Mesenchymal stem cell (in vitro differentiated cells and primary cell): ENCODE data around the gene IFI27L1.
A peak's percentile ranks its signal among the peaks of the same experiment; 100 is the strongest.

Experiments
- DNase-seq: peaks from one replicate; pipeline ENCODE4 v3.0.0-alpha.2; 2013
- H2AFZ ChIP-seq: one replicate; pipeline ENCODE4 v1.6.1; 2013; ENCODE audit warnings: low read depth, mild to moderate bottlenecking, control low read depth, inconsistent platforms, low read length, moderate library complexity
- H2AK5ac ChIP-seq: 2 replicates; pipeline ENCODE4 v1.6.1; 2013; ENCODE audit warnings: low read length, moderate library complexity, mild to moderate bottlenecking, inconsistent platforms; ENCODE audit not compliant: severe bottlenecking
- H2BK120ac ChIP-seq: one replicate; pipeline ENCODE4 v1.6.1; 2013; ENCODE audit warnings: low read depth, mild to moderate bottlenecking, inconsistent platforms, low read length, moderate library complexity
- H2BK12ac ChIP-seq, 2 experiments: one replicate each; pipeline ENCODE4 v1.6.1; 2013; ENCODE audit warnings: inconsistent platforms in 2 of 2, low read length in 2 of 2, mild to moderate bottlenecking in 2 of 2, moderate library complexity in 2 of 2, control low read depth in 1 of 2
- H2BK15ac ChIP-seq: one replicate; pipeline ENCODE4 v1.6.1; 2013; ENCODE audit warnings: mild to moderate bottlenecking, low read depth, inconsistent platforms; ENCODE audit not compliant: poor library complexity, severe bottlenecking
- H2BK5ac ChIP-seq: 2 replicates; pipeline ENCODE4 v1.6.1; 2013; ENCODE audit warnings: low read depth, mild to moderate bottlenecking, low read length, control low read depth, inconsistent platforms; ENCODE audit not compliant: poor library complexity, severe bottlenecking
- H3K14ac ChIP-seq, 2 experiments: one replicate each; pipeline ENCODE4 v1.6.1; 2013; ENCODE audit warnings: inconsistent platforms in 2 of 2, low read length in 2 of 2, control low read depth in 1 of 2, mild to moderate bottlenecking in 1 of 2, moderate library complexity in 1 of 2
- H3K18ac ChIP-seq, 2 experiments: one replicate each; pipeline ENCODE4 v1.6.1; 2013; ENCODE audit warnings: inconsistent platforms in 2 of 2, low read length in 2 of 2, control low read depth in 1 of 2, low read depth in 1 of 2, mild to moderate bottlenecking in 1 of 2
- H3K23ac ChIP-seq, 2 experiments: one replicate each; pipeline ENCODE4 v1.6.1; 2013; ENCODE audit warnings: inconsistent platforms in 2 of 2, low read length in 2 of 2, mild to moderate bottlenecking in 2 of 2, moderate library complexity in 2 of 2, control low read depth in 1 of 2
- H3K27ac ChIP-seq: 2 replicates; pipeline ENCODE4 v1.5.1; 2013; ENCODE audit warnings: mild to moderate bottlenecking, moderate library complexity, low read length, control low read depth, inconsistent platforms; ENCODE audit not compliant: poor library complexity, severe bottlenecking
- H3K27me3 ChIP-seq, 2 experiments: 2 replicates each; pipeline versions ENCODE4 v1.6.1 to v1.7.0; 2013; ENCODE audit warnings: low read length in 2 of 2, mild to moderate bottlenecking in 2 of 2, moderate library complexity in 2 of 2, control low read depth in 1 of 2, inconsistent platforms in 1 of 2; ENCODE audit not compliant: control insufficient read depth in 1 of 2, insufficient read depth in 1 of 2
- H3K36me3 ChIP-seq, 2 experiments: 2 replicates each; pipeline versions ENCODE4 v1.6.1 to v1.7.0; 2013; ENCODE audit warnings: low read length in 2 of 2, control low read depth in 1 of 2, inconsistent platforms in 1 of 2, low read depth in 1 of 2, mild to moderate bottlenecking in 1 of 2; ENCODE audit not compliant: insufficient read depth in 2 of 2, control insufficient read depth in 1 of 2
- H3K4ac ChIP-seq, 2 experiments: one replicate each; pipeline ENCODE4 v1.6.1; 2013; ENCODE audit warnings: inconsistent platforms in 2 of 2, low read length in 2 of 2, mild to moderate bottlenecking in 2 of 2, moderate library complexity in 2 of 2, control low read depth in 1 of 2, low read depth in 1 of 2
- H3K4me1 ChIP-seq: 2 replicates; pipeline ENCODE4 v1.6.1; 2013; ENCODE audit warnings: low read depth, low read length, control low read depth; ENCODE audit not compliant: control insufficient read depth, insufficient read depth
- H3K4me2 ChIP-seq: 2 replicates; pipeline ENCODE4 v1.6.1; 2013; ENCODE audit warnings: low read length, mild to moderate bottlenecking, inconsistent platforms; ENCODE audit not compliant: poor library complexity, severe bottlenecking
- H3K4me3 ChIP-seq, 2 experiments: 2 replicates each; pipeline versions ENCODE4 v1.5.1 to v1.7.0; 2013; ENCODE audit warnings: low read length in 2 of 2, mild to moderate bottlenecking in 2 of 2, control low read depth in 1 of 2, low read depth in 1 of 2; ENCODE audit not compliant: insufficient read depth in 1 of 2
- H3K79me1 ChIP-seq: replicated peaks from 2 replicates; pipeline ENCODE4 v1.6.1; 2013; ENCODE audit warnings: mild to moderate bottlenecking, control low read depth, low read length, inconsistent platforms; ENCODE audit not compliant: poor library complexity, severe bottlenecking
- H3K9ac ChIP-seq: 2 replicates; pipeline ENCODE4 v1.7.0; 2013; ENCODE audit warnings: mild to moderate bottlenecking, low read length, moderate library complexity
- H3K9me3 ChIP-seq: 2 replicates; pipeline ENCODE4 v1.7.0; 2013; ENCODE audit warnings: mild to moderate bottlenecking, low read length; ENCODE audit not compliant: control insufficient read depth
- H4K8ac ChIP-seq: one replicate; pipeline ENCODE4 v1.6.1; 2013; ENCODE audit warnings: inconsistent platforms, mild to moderate bottlenecking, low read length, moderate library complexity
- H4K91ac ChIP-seq: one replicate; pipeline ENCODE4 v1.6.1; 2013; ENCODE audit warnings: mild to moderate bottlenecking, low read length, inconsistent platforms
- WGBS: methylation state at CpG from one replicate; pipeline ENCODE4 v1.1.7; 2013; ENCODE audit warnings: mixed read lengths; 5-methylcytosine and 5-hydroxymethylcytosine counted together

IFI27L1 gene

DNA sequence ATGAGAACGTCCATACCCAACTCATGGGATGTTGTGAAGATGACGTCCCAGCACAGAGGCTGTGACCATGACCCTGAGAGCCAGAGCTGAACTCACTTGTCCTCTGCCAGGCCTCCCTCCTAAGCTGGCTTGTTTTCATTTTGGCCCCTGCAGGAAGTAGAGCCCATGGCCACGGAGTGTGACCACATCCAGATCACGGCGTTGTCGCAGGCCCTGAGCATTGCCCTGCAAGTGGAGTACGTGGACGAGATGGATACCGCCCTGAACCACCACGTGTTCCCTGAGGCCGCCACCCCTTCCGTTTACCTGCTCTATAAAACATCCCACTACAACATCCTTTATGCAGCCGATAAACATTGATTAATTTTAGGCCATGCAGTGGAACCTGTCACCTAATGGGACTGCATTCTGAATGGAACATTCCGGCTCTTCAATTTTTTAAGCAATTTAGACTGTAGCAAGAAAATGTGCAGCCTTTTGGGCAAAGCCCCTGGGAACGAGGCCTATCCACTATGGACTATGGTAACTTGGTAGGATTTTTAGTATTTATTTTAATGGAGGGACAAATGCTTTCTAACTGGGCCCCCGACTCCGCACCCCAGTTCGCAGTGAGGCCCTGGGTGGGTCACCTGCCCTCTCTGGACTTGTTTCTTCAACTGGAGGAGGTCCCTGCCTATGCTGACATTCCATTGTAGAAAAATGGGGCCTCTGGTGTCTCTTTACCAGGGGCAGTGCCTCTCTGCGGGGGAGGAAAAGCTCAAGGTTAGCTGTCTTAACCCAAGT, 35.4 kb upstream of the IFI27L1 start:
- H3K79me1 ChIP-seq = peaks cover 27% of the 10 kb centered on the region
- H3K9ac ChIP-seq = no peak overlapping the region
- DNase-seq = no peak
- H4K91ac ChIP-seq = no peak overlapping the region
- no peaks in the 10 kb centered on the region for H3K9me3 ChIP-seq
- no peak overlapping the region for H3K14ac ChIP-seq
- H2BK12ac ChIP-seq = no peak overlapping the region
- no peak overlapping the region for H2BK120ac ChIP-seq
- no peak overlapping the region for H3K27ac ChIP-seq
- H3K18ac ChIP-seq = no peak overlapping the region
- peaks cover 9% of the 10 kb centered on the region for H3K4me1 ChIP-seq
- WGBS = 97% methylated on average over 19 of the region's 19 CpGs
- no peak overlapping the region for H3K23ac ChIP-seq
- no peak overlapping the region for H2AFZ ChIP-seq
- no peak overlapping the region for H3K4ac ChIP-seq
- H3K4me3 ChIP-seq = no peak overlapping the region
- H3K27me3 ChIP-seq = no peaks in the 10 kb centered on the region
- H4K8ac ChIP-seq = no peak overlapping the region
- peaks cover 71 to 91% of the 10 kb centered on the region in 2 experiments for H3K36me3 ChIP-seq
- no peak overlapping the region for H2BK15ac ChIP-seq
- no peak overlapping the region for H3K4me2 ChIP-seq
- no peak overlapping the region for H2AK5ac ChIP-seq
- no peak overlapping the region for H2BK5ac ChIP-seq

DNA sequence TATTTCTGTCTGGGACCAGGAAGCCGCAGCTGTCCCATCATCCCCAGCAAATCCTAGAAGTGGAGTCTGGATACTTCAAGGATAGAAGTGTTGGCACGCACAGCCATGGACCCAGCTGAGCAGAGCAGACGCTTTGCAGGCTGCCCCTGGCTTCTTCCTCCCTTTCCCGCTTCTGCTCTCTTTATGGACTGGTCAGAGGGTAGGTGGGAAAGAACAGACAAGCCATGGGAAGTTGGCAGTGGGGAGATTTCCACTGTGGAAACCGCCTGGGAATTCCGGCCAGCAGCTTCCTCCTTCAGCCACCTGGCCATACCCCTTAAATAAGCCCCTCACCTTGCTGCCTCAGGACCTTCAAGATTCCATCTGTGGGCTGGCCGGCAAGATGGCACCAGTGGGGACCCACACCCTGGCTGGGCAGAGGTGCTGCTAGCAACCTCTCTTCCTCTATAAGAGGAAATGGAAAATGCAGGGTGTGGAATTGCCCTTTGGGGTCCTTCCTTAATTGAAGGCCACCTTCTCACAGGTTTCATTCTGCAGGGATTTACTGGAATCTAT, 34.3 kb upstream of the IFI27L1 start:
- H3K4me1 ChIP-seq = peaks cover 12% of the 10 kb centered on the region

DNA sequence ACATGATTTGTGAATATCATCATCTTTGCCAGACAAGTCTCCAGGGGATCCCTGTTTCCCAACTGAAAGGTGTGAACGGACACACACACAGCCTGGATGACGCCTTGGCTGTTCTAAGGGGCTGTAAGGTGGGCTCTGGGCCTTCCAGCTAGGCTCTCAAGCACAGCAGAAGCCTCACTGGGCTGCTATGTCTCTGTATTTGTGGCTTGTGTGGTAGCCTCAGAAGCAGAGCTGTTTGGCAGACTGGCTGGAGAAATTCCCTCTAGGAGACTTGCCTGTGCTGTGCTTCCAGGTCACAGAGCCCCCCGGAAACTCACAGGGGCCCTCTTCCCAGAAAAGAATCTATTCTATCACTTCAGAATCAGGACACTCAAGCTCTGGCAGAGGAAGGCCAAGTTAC, 33.5 kb upstream of the IFI27L1 start:
- 91% methylated on average over 3 of the region's 3 CpGs for WGBS
- Histone ChIP-seq H3K9ac (no peak overlapping the region), H3K14ac (no peak overlapping the region)

More for the DNA sequence above, 34.3 kb upstream of the IFI27L1 start:
- H3K27me3 ChIP-seq = no peaks in the 10 kb centered on the region
- H3K9me3 ChIP-seq = no peaks in the 10 kb centered on the region
- H3K18ac ChIP-seq = no peak overlapping the region
- H2BK120ac ChIP-seq = no peak overlapping the region
- no peak overlapping the region for H3K14ac ChIP-seq
- no peak overlapping the region for H2BK12ac ChIP-seq
- no peak overlapping the region for H2AFZ ChIP-seq
- H3K9ac ChIP-seq = no peak overlapping the region
- H3K4me3 ChIP-seq = no peak overlapping the region
- no peak overlapping the region for H3K4ac ChIP-seq
- H3K4me2 ChIP-seq = no peak overlapping the region
- no peak overlapping the region for H2AK5ac ChIP-seq
- H2BK5ac ChIP-seq = no peak overlapping the region
- no peak overlapping the region for H3K23ac ChIP-seq
- H2BK15ac ChIP-seq = no peak overlapping the region
- peak overlapping the region; percentile 32 for H4K8ac ChIP-seq
- no peak for DNase-seq
- peaks cover 29% of the 10 kb centered on the region for H3K79me1 ChIP-seq
- H4K91ac ChIP-seq = no peak overlapping the region
- no peak overlapping the region for H3K27ac ChIP-seq
- 87% methylated on average over 6 of the region's 7 CpGs for WGBS
- H3K36me3 ChIP-seq = peaks cover 81 to 87% of the 10 kb centered on the region in 2 experiments

GRCh38 chr14:94048691-94049624, 32.2 kb upstream of the IFI27L1 start:
- Histone ChIP-seq H4K8ac (no peak overlapping the region), H3K23ac (no peak overlapping the region), H3K79me1 (peaks cover 37% of the 10 kb centered on the region), H3K9me3 (no peaks in the 10 kb centered on the region), H2BK15ac (no peak overlapping the region), H4K91ac (no peak overlapping the region), H2AK5ac (peak overlapping the region; percentile 11), H3K4ac (no peak overlapping the region), H3K27me3 (no peaks in the 10 kb centered on the region), H3K27ac (no peak overlapping the region), H3K14ac (no peak overlapping the region), H3K18ac (no peak overlapping the region), H3K4me3 (no peak overlapping the region), H3K4me1 (peaks cover 12% of the 10 kb centered on the region), H2AFZ (no peak overlapping the region), H2BK12ac (no peak overlapping the region), H3K4me2 (no peak overlapping the region), H3K9ac (no peak overlapping the region), H2BK120ac (no peak overlapping the region), H2BK5ac (no peak overlapping the region), H3K36me3 (peaks cover 82 to 96% of the 10 kb centered on the region in 2 experiments)
- 93% methylated on average over 10 of the region's 10 CpGs for WGBS
- DNase-seq = no peak

More for the DNA sequence above, 33.5 kb upstream of the IFI27L1 start:
- no peak overlapping the region for H4K8ac ChIP-seq
- H2BK15ac ChIP-seq = no peak overlapping the region
- H2BK12ac ChIP-seq = no peak overlapping the region
- no peak for DNase-seq
- H3K23ac ChIP-seq = no peak overlapping the region
- H2BK120ac ChIP-seq = no peak overlapping the region
- H2AK5ac ChIP-seq = no peak overlapping the region
- no peaks in the 10 kb centered on the region for H3K9me3 ChIP-seq
- H4K91ac ChIP-seq = no peak overlapping the region
- H2BK5ac ChIP-seq = no peak overlapping the region
- H3K4me2 ChIP-seq = no peak overlapping the region
- no peak overlapping the region for H3K18ac ChIP-seq
- H3K4me3 ChIP-seq = no peak overlapping the region
- H3K27ac ChIP-seq = no peak overlapping the region
- H3K79me1 ChIP-seq = peaks cover 32% of the 10 kb centered on the region
- peaks cover 87 to 89% of the 10 kb centered on the region in 2 experiments for H3K36me3 ChIP-seq
- H2AFZ ChIP-seq = no peak overlapping the region
- H3K4ac ChIP-seq = no peak overlapping the region
- no peaks in the 10 kb centered on the region for H3K27me3 ChIP-seq
- H3K4me1 ChIP-seq = peaks cover 12% of the 10 kb centered on the region
